ENCODE results near the gene SLC9C2.
A peak's percentile ranks its signal among the peaks of the same experiment; 100 is the strongest.
"Not testable (repeated sequence)": the region's sequence is repeated elsewhere in the genome, so short reads cannot be mapped to it uniquely, and the experiment has no call there.

Gene SLC9C2

DNA sequence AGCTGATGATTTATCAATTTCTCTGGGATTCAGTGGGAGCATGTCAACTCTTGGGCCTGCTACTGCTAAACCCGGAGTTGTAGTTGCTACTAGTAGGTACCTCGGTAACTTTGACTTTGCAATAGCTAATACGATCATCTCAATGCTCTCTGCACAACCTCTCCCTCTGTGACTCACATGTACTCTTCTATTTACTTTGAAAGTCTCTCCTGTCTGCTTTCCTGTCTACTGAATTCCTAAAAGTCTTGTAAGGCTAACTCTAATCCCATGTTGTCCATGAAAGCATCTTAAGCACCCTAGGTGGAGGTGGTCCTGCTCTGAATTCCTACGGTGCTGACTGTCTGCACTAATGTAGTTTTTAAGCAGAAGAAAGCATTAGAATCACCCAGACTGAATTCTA, 29.3 kb downstream of the SLC9C2 start:
- DNase-seq = no peak

DNA sequence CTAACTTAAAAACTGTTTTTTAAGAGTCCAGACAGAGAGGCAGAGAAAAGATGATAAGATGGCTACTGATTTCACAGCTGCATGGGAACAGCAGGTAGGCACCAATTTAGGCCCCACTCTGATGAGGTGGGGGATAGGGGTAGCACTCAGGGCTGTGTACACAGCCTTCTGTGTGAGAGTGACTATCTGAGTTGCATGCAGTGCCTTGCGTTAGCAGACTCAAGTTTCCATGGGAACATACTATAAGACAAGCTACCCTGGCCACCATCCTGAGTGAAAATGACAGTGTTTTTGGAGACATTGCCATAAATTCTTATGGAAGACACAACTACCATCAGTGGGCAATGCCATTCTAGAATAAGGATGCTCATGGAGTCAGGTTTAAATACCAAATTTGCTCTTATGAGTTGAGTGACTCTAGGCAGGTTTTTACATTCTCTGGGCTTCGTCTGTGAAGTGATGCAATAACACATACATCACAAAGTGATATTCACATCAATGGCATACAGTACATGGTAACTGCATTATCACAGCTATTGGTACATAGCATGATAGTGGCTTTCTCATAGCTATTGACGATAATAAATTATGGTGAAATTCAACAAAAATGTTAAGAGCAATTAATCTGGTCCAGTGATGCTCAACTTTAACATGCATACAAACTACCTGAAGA, 30.5 kb downstream of the SLC9C2 start:
- DNase-seq = no peak

GRCh38 chr1:173570370-173571007, 32.4 kb downstream of the SLC9C2 start:
- DNase-seq = no peak

DNA sequence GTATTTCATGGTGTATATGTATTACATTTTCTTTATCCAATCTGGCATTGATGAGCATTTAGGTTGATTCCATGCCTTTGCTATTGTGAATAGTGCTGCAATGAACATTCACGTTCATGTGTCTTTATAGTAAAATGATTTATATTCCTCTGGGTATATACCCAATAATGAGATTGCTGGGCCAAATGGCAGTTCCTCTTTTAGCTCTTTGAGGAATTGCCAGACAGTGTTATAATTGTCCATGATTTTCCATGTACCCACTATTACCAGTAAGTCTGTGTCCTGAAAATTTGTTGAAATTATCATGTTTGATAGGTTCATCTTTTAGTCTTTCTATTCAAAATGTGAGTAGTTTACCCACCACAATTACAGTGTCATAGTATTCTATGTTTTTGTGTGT, 34.4 kb downstream of the SLC9C2 start:
- no peak for DNase-seq

DNA sequence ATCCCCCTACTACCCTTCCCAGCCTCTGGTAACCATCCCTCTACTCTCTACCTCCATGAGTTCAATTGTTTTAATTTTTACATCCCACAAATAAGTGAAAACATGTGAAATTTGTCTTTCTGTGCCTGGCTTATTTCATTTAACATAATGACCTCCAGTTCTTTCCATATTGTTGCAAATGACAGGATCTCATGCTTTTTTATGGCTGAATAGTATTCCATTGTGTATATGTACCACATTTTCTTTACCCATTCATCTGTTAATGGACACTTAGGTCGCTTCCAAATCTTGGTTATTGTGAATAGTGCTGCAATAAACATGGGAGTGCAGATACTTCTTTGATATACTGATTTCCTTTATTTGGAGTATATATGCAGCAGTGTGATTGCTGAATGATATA, 39.0 kb downstream of the SLC9C2 start:
- DNase-seq = not testable (repeated sequence)

- no peak for DNase-seq
Observed at GRCh38 chr1:173562813-173563212, 40.1 kb downstream of the SLC9C2 start.

- no peak for DNase-seq
Observed at GRCh38 chr1:173561263-173561662, 41.6 kb downstream of the SLC9C2 start.

DNA sequence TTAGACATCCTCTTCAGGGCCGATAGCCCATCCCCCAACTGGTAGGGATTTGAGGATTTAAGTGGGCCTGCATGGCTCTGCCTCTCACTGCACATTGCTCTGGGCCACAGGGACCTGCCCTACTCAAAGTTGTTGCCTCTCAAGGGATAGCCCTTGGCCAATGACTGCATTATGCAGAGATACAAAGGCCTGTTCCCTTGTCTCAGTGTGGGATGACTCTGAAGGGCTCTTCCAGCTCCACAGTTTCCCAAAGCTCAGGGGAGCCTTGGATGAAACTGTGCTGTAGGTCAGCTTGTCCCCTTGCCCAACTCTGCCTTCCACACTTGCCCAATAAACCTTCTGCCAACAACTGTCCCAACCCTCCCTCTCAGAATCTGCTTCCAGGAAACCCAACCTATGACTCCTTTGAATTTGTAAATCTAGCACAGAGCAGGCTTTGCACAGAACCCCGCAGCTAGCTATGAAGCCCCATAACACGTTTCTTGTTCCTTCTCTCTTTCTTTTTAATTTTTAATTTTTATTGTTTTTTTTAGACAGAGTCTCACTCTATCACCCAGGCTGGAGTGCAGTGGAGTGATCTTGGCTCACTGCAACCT, 42.5 kb downstream of the SLC9C2 start:
- no peak for DNase-seq

DNA sequence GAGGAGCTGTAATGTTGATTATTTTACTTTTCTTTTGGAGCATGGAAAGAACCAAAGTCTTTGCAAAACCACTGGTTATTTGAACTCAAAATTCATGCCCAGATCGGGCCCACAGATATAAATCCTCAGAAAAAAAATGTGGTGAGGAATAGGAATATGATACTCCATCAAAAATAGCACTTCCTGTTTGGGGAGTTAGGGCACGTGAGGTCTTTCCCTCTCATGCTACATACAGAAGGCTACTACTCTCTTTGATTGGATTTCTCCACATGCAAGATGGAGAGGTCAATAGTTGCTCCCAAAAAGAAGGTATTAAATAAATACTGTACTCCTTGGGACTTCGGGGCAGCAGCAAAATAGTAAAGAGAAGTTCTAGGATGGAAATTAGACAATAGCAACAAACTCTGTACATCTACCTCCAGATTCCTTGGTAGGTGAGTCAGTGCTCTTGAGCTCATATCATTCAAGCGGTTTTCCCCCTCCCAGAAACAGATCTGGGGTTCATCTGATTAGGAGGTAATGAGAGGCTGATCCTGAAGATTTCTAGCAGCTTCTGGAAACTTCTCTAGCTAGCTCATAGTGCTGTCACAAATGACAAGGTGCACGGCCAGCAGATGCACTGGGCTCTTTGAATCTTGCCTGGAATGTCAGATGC, 47.1 kb downstream of the SLC9C2 start:
- DNase-seq = no peak

DNA sequence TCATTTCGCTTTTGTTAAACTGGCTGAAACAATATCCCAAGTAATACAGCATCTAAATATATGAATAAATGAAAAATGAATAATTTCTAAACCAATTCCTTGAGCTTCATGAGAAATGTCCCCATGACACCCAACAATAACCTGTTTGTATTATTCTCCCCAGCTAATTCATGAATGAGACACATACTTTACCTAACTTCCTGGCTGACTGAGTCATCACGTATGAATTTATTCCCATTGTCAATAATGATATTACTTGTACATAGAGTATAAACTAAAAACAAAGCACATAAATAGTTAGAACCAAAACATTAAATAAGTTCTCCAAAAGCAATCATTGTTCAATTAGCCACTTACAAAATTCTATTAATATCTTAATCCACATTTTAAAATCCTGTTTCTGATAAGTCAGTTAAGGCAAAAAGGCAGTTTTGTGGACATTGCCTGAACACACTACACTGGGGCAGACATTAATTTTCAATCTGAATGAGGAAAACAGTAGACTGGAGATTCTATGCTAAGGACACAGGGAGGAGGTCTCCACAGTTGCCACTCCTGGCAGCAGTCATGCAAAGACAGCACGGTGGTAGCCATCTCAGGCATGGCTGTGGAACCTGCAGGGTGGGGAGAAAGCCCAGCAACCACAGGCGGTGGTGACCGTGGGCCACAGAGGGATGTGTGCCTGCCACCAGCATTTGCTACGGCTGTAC, 48.2 kb downstream of the SLC9C2 start:
- DNase-seq = no peak

- no peak for DNase-seq
Observed at GRCh38 chr1:173554089-173554488, 48.8 kb downstream of the SLC9C2 start.

DNA sequence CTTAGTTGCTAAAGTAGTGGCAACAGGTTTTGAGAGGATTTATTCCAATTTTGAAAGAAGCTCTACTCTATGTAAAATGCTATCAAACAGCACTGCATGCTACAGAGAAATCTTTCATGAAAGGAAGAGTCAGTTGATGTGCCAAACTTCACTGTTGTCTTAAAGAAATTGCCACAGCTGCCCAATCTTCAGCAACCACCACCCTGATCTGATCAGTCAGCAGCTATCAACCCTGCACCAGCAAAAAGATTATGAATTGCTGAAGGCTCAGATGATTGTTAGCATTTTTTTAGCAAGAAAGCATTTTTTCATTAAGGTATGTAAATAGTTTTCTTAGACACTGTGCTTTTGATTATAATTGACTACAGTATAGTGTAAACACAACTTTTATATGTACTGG, 49.6 kb downstream of the SLC9C2 start:
- no peak for DNase-seq

DNA sequence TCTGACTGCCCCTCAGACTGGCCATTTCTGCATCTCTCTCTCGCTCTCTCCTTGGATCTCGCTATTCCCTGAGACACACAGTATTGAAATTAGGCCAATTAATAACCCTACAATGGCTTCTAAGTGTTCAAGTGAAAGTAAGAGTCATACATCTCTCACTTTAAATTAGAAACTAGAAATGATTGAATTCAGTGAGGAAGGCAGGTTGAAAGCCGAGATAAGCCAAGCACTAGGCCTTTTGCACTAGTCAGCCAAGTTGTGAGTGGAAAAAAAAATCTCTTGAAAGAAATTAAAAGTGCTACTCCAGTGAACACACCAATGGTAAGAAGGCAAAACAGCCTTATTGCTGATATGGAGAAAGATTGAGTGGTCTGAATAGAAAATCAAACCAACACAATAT, 51.2 kb downstream of the SLC9C2 start:
- DNase-seq = no peak

DNA sequence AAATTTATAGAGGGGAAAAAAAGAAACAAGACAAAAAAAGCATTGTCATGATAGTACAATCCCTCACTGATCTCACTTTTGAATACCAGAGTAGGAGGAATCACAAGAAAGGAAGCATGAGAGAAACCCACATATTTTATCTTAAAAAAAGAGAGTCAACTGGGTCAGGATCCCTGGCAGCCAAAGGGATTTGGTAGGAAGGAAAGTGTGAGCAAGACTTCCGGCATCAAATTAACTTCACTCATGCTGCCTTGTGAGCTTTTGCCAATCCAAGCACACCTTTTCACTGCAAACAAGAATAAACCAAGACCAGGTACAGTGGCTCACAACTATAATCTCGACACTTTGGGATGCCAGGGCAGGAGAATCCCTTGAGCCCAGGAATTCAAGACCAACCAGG, 53.1 kb downstream of the SLC9C2 start:
- no peak for DNase-seq

DNA sequence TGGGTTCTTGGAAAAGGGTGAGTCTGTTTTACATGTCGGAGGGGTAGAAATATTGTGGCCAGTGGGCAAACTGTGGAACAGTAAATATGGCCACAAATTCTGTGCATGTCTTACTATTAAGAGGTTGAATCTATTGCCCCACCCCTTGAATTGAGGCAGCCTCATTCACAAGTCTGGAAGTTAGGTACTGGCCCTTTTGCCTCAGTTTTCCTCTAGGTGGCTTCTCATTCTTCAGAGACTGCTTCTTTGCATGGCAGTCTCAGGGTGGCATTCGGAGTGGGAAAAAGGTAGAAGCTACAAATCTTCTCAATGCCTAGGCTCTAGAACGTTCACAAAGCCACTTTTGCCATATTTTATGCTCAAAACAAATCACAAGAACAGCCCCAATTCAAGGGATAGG, 57.2 kb downstream of the SLC9C2 start:
- no peak for DNase-seq

DNA sequence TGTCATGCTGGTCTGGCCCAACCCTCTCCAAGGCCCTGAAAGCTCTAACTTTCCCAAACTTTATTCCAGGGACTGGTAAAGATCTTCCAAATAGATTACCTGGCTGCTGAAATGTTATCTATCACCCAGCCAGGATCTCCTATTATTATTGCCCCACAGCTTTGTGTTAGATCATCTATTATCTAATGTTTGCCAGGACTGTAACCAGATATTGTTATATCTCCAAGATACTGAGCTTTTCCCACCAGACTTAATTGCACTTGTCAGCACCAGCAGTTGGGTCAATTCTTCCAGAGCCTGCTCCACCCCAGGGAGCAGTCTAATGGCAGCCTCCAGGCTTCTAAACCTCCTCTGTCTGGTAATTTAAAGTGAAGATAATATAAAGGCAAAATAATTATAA, 66.6 kb downstream of the SLC9C2 start:
- no peak for DNase-seq

- DNase-seq = no peak
Observed at GRCh38 chr1:173532237-173532636, 70.6 kb downstream of the SLC9C2 start.

DNA sequence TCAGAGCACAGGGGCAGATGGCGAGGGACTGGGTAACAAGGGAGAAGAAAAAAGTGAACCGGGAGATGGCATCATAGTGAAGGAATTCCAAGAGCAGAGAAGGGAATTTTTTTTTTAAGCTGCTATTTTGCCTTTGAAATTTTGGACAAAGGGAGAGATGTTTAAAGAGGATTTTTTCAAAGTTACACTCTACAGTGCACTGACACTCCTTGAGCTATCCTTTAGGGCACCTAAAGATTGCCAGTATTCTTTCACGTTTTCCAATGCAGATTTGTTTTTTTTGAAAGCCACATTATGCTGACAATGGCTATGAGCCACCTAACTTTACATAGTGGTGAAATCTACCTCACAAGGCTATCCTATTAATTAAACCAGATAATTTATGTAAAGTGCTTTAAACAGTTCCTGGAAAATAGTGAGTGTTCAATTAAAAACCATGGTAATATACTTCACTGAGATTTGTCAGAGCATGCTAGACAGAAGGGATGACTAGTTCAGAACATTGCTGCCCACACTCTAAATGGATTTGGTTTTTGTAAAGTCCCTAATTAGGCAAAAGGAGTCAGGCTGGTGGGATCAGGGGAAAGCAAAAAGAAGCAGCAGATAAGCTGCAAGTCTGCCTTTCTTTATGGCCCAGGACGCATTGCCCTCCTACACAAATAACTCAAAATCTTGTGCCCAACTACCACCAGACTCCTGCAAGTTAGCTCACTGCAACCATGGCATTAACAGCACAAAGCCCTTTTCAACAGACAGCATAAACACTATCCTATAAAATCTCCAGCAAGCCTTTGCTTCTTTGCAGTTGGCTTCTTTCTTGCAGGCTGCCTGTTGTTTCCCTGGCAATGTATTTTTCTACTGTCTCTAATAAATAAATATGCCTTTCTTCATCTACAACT, 71.8 kb downstream of the SLC9C2 start:
- no peak for DNase-seq

GRCh38 chr1:173529106-173529505, 73.8 kb downstream of the SLC9C2 start:
- no peak for DNase-seq

GRCh38 chr1:173527151-173527826, 75.6 kb downstream of the SLC9C2 start:
- peak; percentile 3 for DNase-seq

GRCh38 chr1:173525926-173526325, 76.9 kb downstream of the SLC9C2 start:
- DNase-seq = no peak

DNA sequence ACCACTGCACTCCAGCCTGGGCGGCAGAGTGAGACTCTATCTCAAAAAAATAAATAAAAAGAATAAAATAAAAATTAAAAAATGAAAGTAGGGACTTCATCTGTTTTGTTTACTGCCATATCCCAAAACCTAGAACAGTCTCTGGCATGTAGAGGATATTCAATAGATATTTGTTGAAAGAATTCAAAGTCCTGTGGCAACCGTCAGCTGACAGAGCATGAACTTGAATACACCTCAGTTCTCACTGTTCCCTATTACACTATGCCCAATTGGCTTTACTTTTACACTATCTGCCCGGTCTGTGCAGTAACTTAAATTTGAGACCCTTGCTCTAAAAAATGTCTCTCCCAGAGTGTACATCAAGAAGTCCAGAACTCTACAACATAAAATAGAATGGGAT, 79.5 kb downstream of the SLC9C2 start:
- DNase-seq = no peak

Measured in fibroblast of skin of right quadriceps (primary cell).